ENCODE results near the gene MGAT3.

GRCh38 chr22:39475337-39475736, 18.5 kb downstream of the MGAT3 start:
- TF ChIP-seq CTCF (IDR thresholded peaks at IDR 0.05) = no peak
- no peak for TF ChIP-seq EZH2 (IDR thresholded peaks at IDR 0.05; ENCODE audit: borderline replicate concordance, insufficient read depth, low read depth, low read length, poor library complexity, severe bottlenecking)
